Iris pigment epithelial cell (primary cell): ENCODE measurements around the gene XPC.
A peak's percentile ranks its signal among the peaks of the same experiment; 100 is the strongest.

ENCODE experiments used
- DNase-seq: peaks from one replicate; pipeline ENCODE4 v3.0.0-alpha.2; 2011; ENCODE audit warnings: low read depth

XPC gene

GRCh38 chr3:14206548-14207177, 28.3 kb upstream of the XPC start:
- no peak for DNase-seq

- DNase-seq = peak; percentile 78
These were observed 26.3 kb upstream of the XPC start for GRCh38 chr3:14204515-14205284.

GRCh38 chr3:14203521-14204079, 25.2 kb upstream of the XPC start:
- DNase-seq = peak; percentile 81

- DNase-seq = no peak
These were observed 24.6 kb upstream of the XPC start for GRCh38 chr3:14202874-14203520.

- DNase-seq = no peak
These were observed 23.7 kb upstream of the XPC start for GRCh38 chr3:14201940-14202684.

- no peak for DNase-seq
These were observed 22.4 kb upstream of the XPC start for GRCh38 chr3:14200841-14201240.

GRCh38 chr3:14200276-14200675, 21.9 kb upstream of the XPC start:
- DNase-seq = no peak

- DNase-seq = no peak
These were observed 21.2 kb upstream of the XPC start for GRCh38 chr3:14199641-14200040.

GRCh38 chr3:14194865-14195264, 16.5 kb upstream of the XPC start:
- DNase-seq = no peak

GRCh38 chr3:14188041-14188754, 9.8 kb upstream of the XPC start:
- DNase-seq = no peak

GRCh38 chr3:14186854-14187458, 8.6 kb upstream of the XPC start:
- DNase-seq = no peak

GRCh38 chr3:14183015-14183577, 4.7 kb upstream of the XPC start:
- DNase-seq = no peak

GRCh38 chr3:14181253-14181652, 2.9 kb upstream of the XPC start:
- DNase-seq = no peak

- no peak for DNase-seq
These were observed 1.4 kb upstream of the XPC start for GRCh38 chr3:14179795-14180194.

- DNase-seq = no peak
These were observed 689 bp upstream of the XPC start for GRCh38 chr3:14179114-14179465.

- peak; percentile 44 for DNase-seq
These were observed 688 bp downstream of the XPC start for GRCh38 chr3:14177580-14178246.

GRCh38 chr3:14175383-14176037, 2.9 kb downstream of the XPC start:
- peak; percentile 40 for DNase-seq

GRCh38 chr3:14174483-14174882, 3.9 kb downstream of the XPC start:
- DNase-seq = peak; percentile 40

GRCh38 chr3:14172496-14172895, 5.9 kb downstream of the XPC start:
- no peak for DNase-seq
